ENCODE results near the gene PAN3. TPM values are rescaled to one million over a fixed set of nuclear protein-coding genes. Genes with fewer than 3 reads are reported as not detected.

Gene PAN3
- total and polyA plus RNA-seq, 2 experiments from 2014 or later: 16.7 to 17.3 TPM

DNA sequence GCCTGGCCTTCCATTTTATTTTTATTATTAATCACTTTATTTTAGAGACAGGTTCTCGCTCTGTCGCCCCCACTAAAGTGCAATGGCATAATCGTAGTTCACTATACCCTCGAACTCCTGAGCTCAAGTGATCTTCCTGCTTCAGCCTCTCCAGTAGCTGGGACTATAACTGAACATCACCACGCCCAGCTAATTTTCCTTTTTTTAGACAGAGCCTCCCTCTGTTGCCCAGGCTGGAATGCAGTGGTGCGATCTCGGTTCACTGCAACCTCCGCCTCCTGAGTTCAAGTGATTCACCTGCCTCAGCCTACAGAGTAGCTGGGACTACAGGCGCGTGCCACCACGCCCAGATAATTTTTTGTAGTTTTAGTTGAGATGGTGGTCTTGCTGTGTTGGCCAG is 6.7 kb upstream of the PAN3 start:
- TF ChIP-seq EZH2phosphoT487 (IDR thresholded peaks at IDR 0.05; ENCODE audit: insufficient read depth, low read depth) (no peak), EZH2 (IDR thresholded peaks at IDR 0.05; ENCODE audit: insufficient read depth, poor library complexity, severe bottlenecking) (no peak)
- Histone ChIP-seq H3K27me3 (replicated peaks; ENCODE audit: insufficient read depth) (no peaks in the 10 kb centered on the region), H2AFZ (no peak overlapping the region), H3K9ac (no peak overlapping the region), H3K4me1 (ENCODE audit: insufficient read depth) (no peaks in the 10 kb centered on the region), H3K4me2 (ENCODE audit: unreplicated experiment) (no peak overlapping the region), H3F3A (ENCODE audit: insufficient read depth) (no peaks in the 10 kb centered on the region), H4K20me1 (ENCODE audit: insufficient read depth) (no peaks in the 10 kb centered on the region), H3K9me3 (ENCODE audit: low read depth) (no peaks in the 10 kb centered on the region), H3K36me3 (ENCODE audit: low read depth) (no peaks in the 10 kb centered on the region), H3K79me2 (ENCODE audit: insufficient read depth) (peaks cover 8% of the 10 kb centered on the region; the same call in 1 of the 2 replicates), H3K27ac (no peak overlapping the region), H3K9me2 (ENCODE audit: insufficient read depth) (no peaks in the 10 kb centered on the region), H3K4me3 (no peak overlapping the region)
- 93 to 94% methylated on average over 11 of the region's 11 CpGs for WGBS, 2 experiments (ENCODE audit: low coverage in 1 of 2, low lambda C conversion rate in 2 of 2, missing lambda C conversion rate in 2 of 2)
- DNase-seq: no peak
- in situ Hi-C loops (cut with MboI): no loop called here

DNA sequence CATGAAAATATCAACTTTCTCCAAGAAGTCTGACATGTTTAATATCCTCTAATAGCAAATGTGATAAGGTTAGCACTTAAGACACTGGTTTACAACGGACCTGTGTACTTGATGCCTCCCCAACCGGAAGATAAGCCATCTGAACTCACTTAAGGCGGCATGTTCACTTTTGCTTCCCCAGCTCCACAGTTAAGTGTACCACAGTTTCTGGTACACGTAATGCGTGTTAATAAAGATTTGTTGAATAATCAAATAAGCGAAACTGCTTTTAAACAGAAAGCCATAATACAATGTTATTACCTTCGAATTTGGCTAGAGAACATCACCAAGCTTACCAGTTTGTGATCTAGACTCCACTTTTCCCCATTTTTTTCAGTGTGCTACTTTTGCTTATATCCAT is 1.4 kb upstream of the PAN3 start:
- peak overlapping the region; percentile 90 for H2AFZ ChIP-seq
- TF ChIP-seq EZH2phosphoT487 (IDR thresholded peaks at IDR 0.05; ENCODE audit: insufficient read depth, low read depth): no peak
- no peak for TF ChIP-seq EZH2 (IDR thresholded peaks at IDR 0.05; ENCODE audit: insufficient read depth, poor library complexity, severe bottlenecking)
- peak overlapping the region; percentile 91 for H3K4me2 ChIP-seq (ENCODE audit: unreplicated experiment)
- peaks cover 48% of the 10 kb centered on the region for H3K79me2 ChIP-seq (ENCODE audit: insufficient read depth)
- peak overlapping the region; percentile 96 for H3K9ac ChIP-seq
- no peaks in the 10 kb centered on the region for H3K36me3 ChIP-seq (ENCODE audit: low read depth)
- H3K9me2 ChIP-seq (ENCODE audit: insufficient read depth): no peaks in the 10 kb centered on the region
- H3K9me3 ChIP-seq (ENCODE audit: low read depth): no peaks in the 10 kb centered on the region
- H3K4me1 ChIP-seq (ENCODE audit: insufficient read depth): peaks cover 19% of the 10 kb centered on the region
- 40 to 41% methylated on average over 7 of the region's 7 CpGs for WGBS, 2 experiments (ENCODE audit: low coverage in 1 of 2, low lambda C conversion rate in 2 of 2, missing lambda C conversion rate in 2 of 2)
- peak; percentile 9 for DNase-seq
- H3F3A ChIP-seq (ENCODE audit: insufficient read depth): peaks cover 16% of the 10 kb centered on the region
- in situ Hi-C loops (cut with MboI): no loop called here
- no peaks in the 10 kb centered on the region for H4K20me1 ChIP-seq (ENCODE audit: insufficient read depth)
- no peak overlapping the region for H3K27ac ChIP-seq
- no peaks in the 10 kb centered on the region for H3K27me3 ChIP-seq (replicated peaks; ENCODE audit: insufficient read depth)
- H3K4me3 ChIP-seq: peak overlapping the region; percentile 87

DNA sequence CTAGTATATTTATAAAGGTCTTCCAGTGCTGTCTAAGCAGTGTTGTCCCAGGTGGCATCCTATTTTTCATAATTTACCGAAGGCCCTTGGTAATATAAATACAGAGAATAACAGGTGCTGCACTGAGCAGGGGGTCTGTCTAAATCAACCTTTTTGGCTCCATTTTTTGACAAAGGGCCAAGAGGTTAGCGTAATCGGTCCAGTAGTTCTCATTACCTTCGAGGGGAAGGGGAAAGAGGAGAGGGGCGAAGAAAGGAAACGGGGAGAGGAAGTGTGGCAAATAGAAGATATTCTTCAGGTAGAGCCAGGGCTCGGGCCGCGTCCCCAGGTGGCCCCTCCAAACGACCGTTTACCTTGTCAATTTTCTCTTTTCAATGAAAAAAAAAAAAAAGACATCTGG is 749 bp upstream of the PAN3 start:
- peak; percentile 43 for DNase-seq
- Histone ChIP-seq H3K79me2 (ENCODE audit: insufficient read depth) (peaks cover 54% of the 10 kb centered on the region), H3K27ac (peak overlapping the region; percentile 84; the same call in 1 of the 2 replicates), H3K4me3 (peak overlapping the region; percentile 87), H3K9me3 (ENCODE audit: low read depth) (no peaks in the 10 kb centered on the region), H2AFZ (peak overlapping the region; percentile 90), H3K9ac (peak overlapping the region; percentile 96), H3F3A (ENCODE audit: insufficient read depth) (peaks cover 16% of the 10 kb centered on the region), H3K27me3 (replicated peaks; ENCODE audit: insufficient read depth) (no peaks in the 10 kb centered on the region), H3K4me2 (ENCODE audit: unreplicated experiment) (peak overlapping the region; percentile 91), H3K9me2 (ENCODE audit: insufficient read depth) (no peaks in the 10 kb centered on the region), H3K4me1 (ENCODE audit: insufficient read depth) (peaks cover 24% of the 10 kb centered on the region), H3K36me3 (ENCODE audit: low read depth) (no peaks in the 10 kb centered on the region), H4K20me1 (ENCODE audit: insufficient read depth) (no peaks in the 10 kb centered on the region)
- in situ Hi-C loops (cut with MboI): no loop called here
- whole genome bisulfite sequencing, 2 experiments (ENCODE audit: low coverage in 1 of 2, low lambda C conversion rate in 2 of 2, missing lambda C conversion rate in 2 of 2): 0 to 3% methylated on average over 11 of the region's 11 CpGs
- TF ChIP-seq EZH2 (IDR thresholded peaks at IDR 0.05; ENCODE audit: insufficient read depth, poor library complexity, severe bottlenecking) (no peak), EZH2phosphoT487 (IDR thresholded peaks at IDR 0.05; ENCODE audit: insufficient read depth, low read depth) (no peak)

DNA sequence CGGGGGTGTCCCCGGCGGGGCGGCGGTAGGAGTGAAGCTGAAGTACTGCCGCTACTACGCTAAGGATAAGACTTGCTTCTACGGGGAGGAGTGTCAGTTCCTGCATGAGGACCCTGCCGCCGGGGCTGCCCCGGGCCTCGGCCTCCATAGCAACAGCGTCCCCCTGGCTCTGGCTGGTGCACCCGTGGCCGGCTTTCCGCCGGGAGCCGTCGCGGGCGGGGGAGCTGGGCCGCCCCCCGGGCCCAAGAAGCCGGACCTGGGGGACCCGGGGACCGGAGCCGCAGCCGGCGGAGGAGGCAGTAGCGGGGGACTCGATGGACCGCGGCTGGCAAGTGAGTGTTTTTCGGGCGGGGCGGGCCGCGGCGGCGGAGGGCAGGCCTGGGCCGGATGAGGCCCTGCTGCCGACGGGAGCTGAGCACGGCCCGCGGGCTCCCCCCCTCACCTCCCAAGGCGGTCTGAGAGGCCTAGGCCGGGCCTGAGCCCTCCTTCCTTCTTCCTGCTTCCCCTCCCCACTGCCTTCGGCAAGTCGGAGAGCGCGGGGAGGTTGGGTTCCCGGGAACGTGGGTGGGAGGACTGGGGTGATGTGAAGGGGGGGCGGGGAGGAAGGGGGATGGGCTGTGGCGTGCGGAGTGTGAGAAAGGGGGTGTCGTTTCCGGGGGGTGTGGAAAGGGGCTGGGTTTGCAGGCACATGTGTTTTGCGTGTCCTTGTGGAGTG is 568 bp downstream of the PAN3 start:
- Histone ChIP-seq H3K36me3 (ENCODE audit: low read depth) (no peaks in the 10 kb centered on the region), H3K79me2 (ENCODE audit: insufficient read depth) (peaks cover 68% of the 10 kb centered on the region), H3K9me3 (ENCODE audit: low read depth) (no peaks in the 10 kb centered on the region), H3F3A (ENCODE audit: insufficient read depth) (peaks cover 16% of the 10 kb centered on the region), H3K27ac (peak overlapping the region; percentile 84), H3K4me1 (ENCODE audit: insufficient read depth) (peaks cover 33% of the 10 kb centered on the region), H3K4me3 (peak overlapping the region; percentile 87), H2AFZ (peak overlapping the region; percentile 90), H3K9ac (peak overlapping the region; percentile 96), H3K4me2 (ENCODE audit: unreplicated experiment) (peak overlapping the region; percentile 95), H4K20me1 (ENCODE audit: insufficient read depth) (0 out of 2 replicates have a peak, but pooled peaks cover 5% of the 10 kb centered on the region), H3K27me3 (replicated peaks; ENCODE audit: insufficient read depth) (no peaks in the 10 kb centered on the region), H3K9me2 (ENCODE audit: insufficient read depth) (no peaks in the 10 kb centered on the region)
- WGBS, 2 experiments (ENCODE audit: low coverage in 1 of 2, low lambda C conversion rate in 2 of 2, missing lambda C conversion rate in 2 of 2): 0 to 3% methylated on average over 28 of the region's 60 CpGs
- TF ChIP-seq EZH2 (IDR thresholded peaks at IDR 0.05; ENCODE audit: insufficient read depth, poor library complexity, severe bottlenecking): no peak
- TF ChIP-seq EZH2phosphoT487 (IDR thresholded peaks at IDR 0.05; ENCODE audit: insufficient read depth, low read depth): no peak
- peak; percentile 85 for DNase-seq
- in situ Hi-C loops (cut with MboI): no loop called here
